IPS DF 6.9 (cell line): ENCODE data around the gene MEIKIN.

Source experiments
- DNase-seq: peaks from one replicate; pipeline ENCODE4 v3.0.0-alpha.2; 2013; ENCODE audit warnings: low read depth, low spot score
- H3K27ac ChIP-seq: one replicate; pipeline ENCODE4 v1.5.1; 2013; ENCODE audit warnings: low read length, control low read depth
- H3K27me3 ChIP-seq: 2 replicates; pipeline ENCODE4 v1.6.1; 2013; ENCODE audit warnings: mild to moderate bottlenecking, low read length; ENCODE audit not compliant: control insufficient read depth, insufficient read depth
- H3K36me3 ChIP-seq: 2 replicates; pipeline ENCODE4 v1.6.1; 2013; ENCODE audit warnings: low read length; ENCODE audit not compliant: control insufficient read depth, insufficient read depth
- H3K4me1 ChIP-seq: 2 replicates; pipeline ENCODE4 v1.6.1; 2013; ENCODE audit warnings: low read length; ENCODE audit not compliant: control insufficient read depth, insufficient read depth
- H3K4me3 ChIP-seq: 2 replicates; pipeline ENCODE4 v1.5.1; 2013; ENCODE audit warnings: mild to moderate bottlenecking, low read length
- H3K9me3 ChIP-seq: 2 replicates; pipeline ENCODE4 v1.6.1; 2013; ENCODE audit warnings: low read length, inconsistent platforms; ENCODE audit not compliant: control insufficient read depth, insufficient read depth
- WGBS: extraction: QIAGEN DNeasy Blood & Tissue Kit; methylation state at CpG from one replicate; pipeline ENCODE4 v1.1.7; 2013; ENCODE audit warnings: mixed read lengths, missing lambda C conversion rate; ENCODE audit not compliant: insufficient read length, insufficient coverage; 5-methylcytosine and 5-hydroxymethylcytosine counted together

Gene MEIKIN

DNA sequence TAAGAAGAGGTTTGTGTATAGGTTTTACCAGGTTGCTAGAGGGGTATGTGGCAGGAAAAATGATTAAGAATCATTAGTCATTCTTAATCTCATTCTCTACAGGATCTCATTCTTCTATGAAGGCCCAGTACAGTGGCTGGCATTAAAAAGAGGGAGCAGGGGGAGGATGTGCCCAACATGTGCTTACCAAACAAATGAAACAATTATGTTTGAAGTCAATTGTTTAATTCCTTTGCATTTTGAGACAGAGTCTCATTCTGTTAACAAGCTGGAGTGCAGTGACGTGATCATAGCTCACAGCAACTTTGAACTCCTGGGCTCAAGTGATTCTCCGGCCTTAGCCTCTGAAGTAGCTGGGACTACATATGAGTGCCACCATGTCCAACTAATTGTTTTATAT, 171.7 kb downstream of the MEIKIN start:
- Histone ChIP-seq H3K27me3 (no peaks in the 10 kb centered on the region), H3K9me3 (no peaks in the 10 kb centered on the region), H3K36me3 (no peaks in the 10 kb centered on the region), H3K4me1 (no peaks in the 10 kb centered on the region), H3K27ac (no peak overlapping the region), H3K4me3 (no peak overlapping the region)
- DNase-seq: no peak
- WGBS: no CpG with 5 or more reads among the region's 2 CpGs

DNA sequence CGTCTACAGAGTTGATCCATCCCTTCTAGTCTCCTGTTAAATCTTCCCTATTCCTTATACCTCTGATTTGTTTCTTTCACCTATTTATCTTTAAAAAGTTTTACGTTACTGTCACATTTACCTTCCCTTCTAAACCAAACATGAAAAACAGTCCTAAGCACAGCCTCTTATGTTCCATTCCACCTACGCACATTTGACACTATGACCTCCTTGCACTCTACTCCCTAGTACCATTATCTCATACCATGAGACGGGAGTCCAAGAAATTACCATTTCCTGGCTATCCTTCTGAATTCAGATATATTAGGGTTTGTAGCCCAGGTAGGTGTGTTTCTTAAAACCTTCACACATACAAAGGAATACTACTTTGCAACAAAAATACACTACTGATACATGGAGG, 173.8 kb downstream of the MEIKIN start:
- no peaks in the 10 kb centered on the region for H3K4me1 ChIP-seq
- no peaks in the 10 kb centered on the region for H3K9me3 ChIP-seq
- H3K27me3 ChIP-seq: no peaks in the 10 kb centered on the region
- H3K4me3 ChIP-seq: no peak overlapping the region
- no peaks in the 10 kb centered on the region for H3K36me3 ChIP-seq
- WGBS: no CpG with 5 or more reads among the region's 4 CpGs
- H3K27ac ChIP-seq: no peak overlapping the region
- DNase-seq: no peak

DNA sequence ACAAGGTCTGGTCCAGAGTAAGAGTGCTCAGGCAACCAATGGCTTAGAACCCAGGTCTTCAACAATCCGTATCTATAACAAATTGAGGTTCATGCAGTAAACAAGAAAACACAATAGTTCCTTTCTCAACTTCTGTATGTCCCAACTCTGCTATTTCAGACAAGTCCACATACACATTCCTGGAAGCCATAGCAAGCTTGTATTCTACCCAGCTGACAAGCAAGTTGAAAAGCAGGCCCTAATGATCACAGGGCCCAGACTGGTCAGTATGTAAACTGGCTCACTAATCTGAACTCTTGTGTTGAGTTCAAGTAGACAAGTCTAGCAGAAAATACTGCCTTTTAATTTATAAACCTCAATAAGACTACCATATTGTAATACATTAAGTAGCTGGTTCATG, 175.5 kb downstream of the MEIKIN start:
- H3K27me3 ChIP-seq: no peaks in the 10 kb centered on the region
- H3K9me3 ChIP-seq: no peaks in the 10 kb centered on the region
- DNase-seq: no peak
- no peak overlapping the region for H3K4me3 ChIP-seq
- H3K4me1 ChIP-seq: no peaks in the 10 kb centered on the region
- no peak overlapping the region for H3K27ac ChIP-seq
- no peaks in the 10 kb centered on the region for H3K36me3 ChIP-seq
- no CpG with 5 or more reads among the region's 1 CpG for WGBS

DNA sequence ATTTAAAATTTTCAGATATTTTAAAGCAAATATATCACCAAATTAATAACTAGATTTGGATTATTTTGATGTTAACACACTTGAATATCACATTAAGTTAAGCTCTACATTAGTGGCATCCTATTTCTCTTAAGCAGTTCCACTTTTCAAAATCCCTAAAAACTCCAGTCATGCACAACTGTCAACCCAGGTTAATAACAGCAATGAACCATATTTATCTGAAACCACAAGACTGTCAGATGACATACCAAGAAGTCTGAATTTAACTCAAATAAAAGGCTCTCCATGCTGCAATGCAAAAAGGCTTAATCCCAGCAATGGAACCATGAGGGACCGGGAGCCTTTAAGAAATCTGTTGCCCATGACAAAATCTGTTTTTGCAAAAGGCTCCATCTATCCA, 176.1 kb downstream of the MEIKIN start:
- Histone ChIP-seq H3K4me3 (no peak overlapping the region), H3K36me3 (no peaks in the 10 kb centered on the region), H3K27me3 (no peaks in the 10 kb centered on the region), H3K27ac (no peak overlapping the region), H3K9me3 (no peaks in the 10 kb centered on the region), H3K4me1 (no peaks in the 10 kb centered on the region)
- no peak for DNase-seq
- no CpG with 5 or more reads among the region's 1 CpG for WGBS

DNA sequence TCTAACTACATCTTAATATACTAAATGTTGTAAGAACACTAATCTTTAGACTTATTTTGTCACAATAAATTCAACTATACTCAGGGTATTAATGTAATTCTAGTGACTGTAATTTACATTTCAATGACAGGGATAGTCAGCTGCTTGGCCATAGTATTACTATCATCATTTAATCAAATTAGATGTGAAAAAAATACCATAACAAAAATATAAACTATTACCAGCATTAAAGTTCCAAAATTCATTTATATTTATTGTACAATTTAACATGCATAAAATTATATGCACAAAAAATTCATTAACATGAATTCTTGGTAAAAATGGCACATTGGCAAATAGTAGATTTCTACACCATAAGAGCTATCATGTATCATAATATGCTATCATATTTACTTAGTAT, 177.6 kb downstream of the MEIKIN start:
- Histone ChIP-seq H3K36me3 (no peaks in the 10 kb centered on the region; the same call in 1 of the 2 replicates), H3K27me3 (no peaks in the 10 kb centered on the region), H3K4me3 (no peak overlapping the region), H3K4me1 (no peaks in the 10 kb centered on the region), H3K27ac (no peak overlapping the region), H3K9me3 (no peaks in the 10 kb centered on the region)
- DNase-seq: no peak

DNA sequence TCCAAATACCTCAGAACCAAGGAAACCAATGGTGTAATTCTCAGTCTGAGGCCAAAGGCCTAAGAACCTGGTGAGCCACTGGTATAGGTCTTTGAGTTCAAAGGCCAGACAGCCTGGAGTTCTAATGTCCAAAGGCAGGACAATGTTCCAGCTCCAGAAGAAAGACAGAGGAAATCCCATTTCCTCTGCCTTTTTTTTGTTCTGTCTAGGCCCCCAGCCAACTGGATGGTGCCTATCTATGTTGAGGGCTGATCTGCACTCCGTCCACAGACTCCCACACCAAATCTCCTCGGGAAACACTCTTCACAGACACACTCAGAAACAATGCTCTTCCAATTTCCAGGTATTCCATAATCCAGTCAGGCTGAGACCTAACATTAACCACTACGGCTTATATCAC, 178.8 kb downstream of the MEIKIN start:
- WGBS: no CpG with 5 or more reads among the region's 3 CpGs
- DNase-seq: no peak
- H3K27me3 ChIP-seq: no peaks in the 10 kb centered on the region
- no peaks in the 10 kb centered on the region; the same call in 1 of the 2 replicates for H3K36me3 ChIP-seq
- no peak overlapping the region for H3K4me3 ChIP-seq
- H3K9me3 ChIP-seq: no peaks in the 10 kb centered on the region
- no peak overlapping the region for H3K27ac ChIP-seq
- H3K4me1 ChIP-seq: no peaks in the 10 kb centered on the region

DNA sequence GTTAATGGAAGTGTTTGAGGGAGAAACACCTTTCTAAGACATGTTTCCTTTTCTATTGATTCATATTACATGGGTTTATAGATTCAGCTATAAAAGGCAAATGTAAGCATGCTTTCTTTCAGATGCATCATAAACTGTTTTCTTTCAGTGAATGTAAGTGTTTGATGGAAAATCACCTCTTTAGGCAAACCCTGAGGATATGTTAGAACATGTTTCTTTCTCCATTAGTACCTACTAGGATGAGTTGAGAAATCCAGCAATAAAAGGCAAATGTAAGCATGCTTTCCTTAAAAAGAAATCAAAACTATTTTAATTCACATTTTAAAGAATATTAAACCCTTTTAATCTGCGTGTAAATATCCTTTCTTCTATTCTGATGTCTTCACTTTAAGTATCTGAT, 180.2 kb downstream of the MEIKIN start:
- DNase-seq: no peak
- Histone ChIP-seq H3K27ac (no peak overlapping the region), H3K27me3 (no peaks in the 10 kb centered on the region), H3K4me3 (no peak overlapping the region), H3K36me3 (no peaks in the 10 kb centered on the region; the same call in 1 of the 2 replicates), H3K4me1 (no peaks in the 10 kb centered on the region), H3K9me3 (no peaks in the 10 kb centered on the region)
- WGBS: no CpG with 5 or more reads among the region's 1 CpG

DNA sequence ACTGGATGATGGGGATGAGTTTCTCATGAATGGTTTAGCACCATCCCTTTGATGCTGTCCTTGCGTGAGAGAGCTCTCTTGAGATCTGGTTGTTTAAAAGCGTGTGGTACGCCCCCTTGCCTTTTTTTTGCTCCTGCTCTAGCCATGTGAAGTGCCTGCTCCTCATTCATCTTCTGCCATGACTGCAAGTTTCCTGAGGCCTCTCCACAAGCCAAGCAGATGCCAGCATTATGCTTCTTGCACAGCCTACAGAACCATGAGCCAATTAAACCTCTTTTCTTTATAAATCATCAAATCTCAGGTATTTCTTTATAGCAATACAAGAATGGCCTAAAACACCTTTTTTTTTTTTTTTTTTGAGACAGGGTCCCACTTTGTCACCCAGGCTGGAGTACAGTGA, 181.5 kb downstream of the MEIKIN start:
- Histone ChIP-seq H3K4me1 (no peaks in the 10 kb centered on the region), H3K4me3 (no peak overlapping the region), H3K36me3 (no peaks in the 10 kb centered on the region; the same call in 1 of the 2 replicates), H3K27me3 (no peaks in the 10 kb centered on the region), H3K9me3 (no peaks in the 10 kb centered on the region), H3K27ac (no peak overlapping the region)
- DNase-seq: no peak
- WGBS: no CpG with 5 or more reads among the region's 3 CpGs

DNA sequence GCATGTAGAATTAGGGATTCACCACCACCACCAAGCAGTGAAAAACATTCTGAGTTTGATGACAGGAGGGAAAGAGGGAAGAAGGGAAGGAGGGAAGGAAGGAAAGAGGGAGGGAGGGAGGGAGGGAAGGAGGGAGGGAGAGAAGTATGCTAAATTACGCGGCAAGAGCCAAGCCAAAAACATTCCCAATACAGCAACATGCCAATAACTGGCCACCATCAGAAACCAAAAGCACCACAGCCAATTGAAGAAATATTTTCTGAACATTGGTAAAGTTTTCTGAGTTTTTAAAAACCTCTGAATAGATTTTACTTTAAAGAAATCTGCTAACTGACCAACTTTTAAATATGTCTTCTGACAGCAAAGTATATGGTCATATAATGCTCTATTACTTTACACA, 184.7 kb downstream of the MEIKIN start:
- no CpG with 5 or more reads among the region's 2 CpGs for whole genome bisulfite sequencing
- H3K27ac ChIP-seq: no peak overlapping the region
- no peak overlapping the region for H3K4me3 ChIP-seq
- H3K9me3 ChIP-seq: no peaks in the 10 kb centered on the region
- no peaks in the 10 kb centered on the region for H3K27me3 ChIP-seq
- DNase-seq: no peak
- H3K36me3 ChIP-seq: no peaks in the 10 kb centered on the region; the same call in 1 of the 2 replicates
- no peaks in the 10 kb centered on the region for H3K4me1 ChIP-seq

DNA sequence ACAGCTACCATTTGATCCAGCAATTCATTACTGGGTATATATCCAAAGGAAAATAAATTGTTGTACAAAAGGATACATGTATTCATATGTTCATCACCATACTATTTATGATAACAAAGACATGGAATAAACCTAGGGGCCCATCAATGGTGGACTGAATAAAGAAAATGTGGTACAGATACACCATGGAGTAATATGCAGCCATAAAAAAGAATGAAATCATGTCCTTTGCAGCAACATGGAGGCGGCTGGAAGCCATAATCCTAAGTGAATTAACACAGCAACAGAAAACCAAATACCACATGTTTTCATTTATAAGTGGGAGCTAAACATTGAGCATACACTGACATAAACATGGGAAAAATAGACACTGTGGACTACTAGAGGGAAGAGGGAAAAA, 185.8 kb downstream of the MEIKIN start:
- Histone ChIP-seq H3K4me1 (no peaks in the 10 kb centered on the region), H3K4me3 (no peak overlapping the region), H3K9me3 (no peaks in the 10 kb centered on the region), H3K27me3 (no peaks in the 10 kb centered on the region), H3K36me3 (no peaks in the 10 kb centered on the region; the same call in 1 of the 2 replicates), H3K27ac (no peak overlapping the region)
- no peak for DNase-seq
- WGBS: no CpG with 5 or more reads among the region's 1 CpG

DNA sequence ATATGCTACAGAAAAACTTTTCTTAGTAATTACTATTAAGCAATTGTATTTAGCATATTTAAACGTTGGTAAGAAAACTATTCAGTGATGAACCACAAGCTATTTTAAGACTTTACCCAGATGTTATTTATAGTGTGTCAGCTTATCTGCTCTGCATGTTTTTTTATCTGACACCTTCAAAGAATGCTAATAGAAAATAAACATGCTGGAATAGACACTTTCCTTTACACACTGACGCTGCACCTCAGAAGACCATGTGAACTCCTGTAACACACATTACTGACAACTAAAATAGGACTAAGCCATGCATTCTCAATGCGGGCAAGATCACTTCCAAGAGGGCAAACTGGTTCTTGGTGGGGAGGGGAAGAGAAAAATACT, 187.0 kb downstream of the MEIKIN start:
- no peaks in the 10 kb centered on the region for H3K9me3 ChIP-seq
- H3K4me1 ChIP-seq: no peaks in the 10 kb centered on the region
- no peak for DNase-seq
- no peaks in the 10 kb centered on the region for H3K36me3 ChIP-seq
- no peaks in the 10 kb centered on the region for H3K27me3 ChIP-seq
- no CpG with 5 or more reads among the region's 3 CpGs for WGBS
- no peak overlapping the region for H3K4me3 ChIP-seq
- H3K27ac ChIP-seq: no peak overlapping the region
